Measurements from ENCODE around the gene ADGRA3.

- TF ChIP-seq POLR2A (IDR thresholded peaks at IDR 0.05) (no peak), POLR2AphosphoS5 (IDR thresholded peaks at IDR 0.05) (no peak)
- TF ChIP-seq, protein P1, sequence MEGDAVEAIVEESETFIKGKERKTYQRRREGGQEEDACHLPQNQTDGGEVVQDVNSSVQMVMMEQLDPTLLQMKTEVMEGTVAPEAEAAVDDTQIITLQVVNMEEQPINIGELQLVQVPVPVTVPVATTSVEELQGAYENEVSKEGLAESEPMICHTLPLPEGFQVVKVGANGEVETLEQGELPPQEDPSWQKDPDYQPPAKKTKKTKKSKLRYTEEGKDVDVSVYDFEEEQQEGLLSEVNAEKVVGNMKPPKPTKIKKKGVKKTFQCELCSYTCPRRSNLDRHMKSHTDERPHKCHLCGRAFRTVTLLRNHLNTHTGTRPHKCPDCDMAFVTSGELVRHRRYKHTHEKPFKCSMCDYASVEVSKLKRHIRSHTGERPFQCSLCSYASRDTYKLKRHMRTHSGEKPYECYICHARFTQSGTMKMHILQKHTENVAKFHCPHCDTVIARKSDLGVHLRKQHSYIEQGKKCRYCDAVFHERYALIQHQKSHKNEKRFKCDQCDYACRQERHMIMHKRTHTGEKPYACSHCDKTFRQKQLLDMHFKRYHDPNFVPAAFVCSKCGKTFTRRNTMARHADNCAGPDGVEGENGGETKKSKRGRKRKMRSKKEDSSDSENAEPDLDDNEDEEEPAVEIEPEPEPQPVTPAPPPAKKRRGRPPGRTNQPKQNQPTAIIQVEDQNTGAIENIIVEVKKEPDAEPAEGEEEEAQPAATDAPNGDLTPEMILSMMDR (IDR thresholded peaks at IDR 0.05): no peak
These were observed 7.5 kb downstream of the ADGRA3 start for GRCh38 chr4:22508376-22508775.
